Measurements from ENCODE around the gene TXNDC2. TPM values are rescaled to one million over a fixed set of nuclear protein-coding genes. Genes with fewer than 3 reads are reported as not detected.
"Not testable (repeated sequence)": the region's sequence is repeated elsewhere in the genome, so short reads cannot be mapped to it uniquely, and the experiment has no call there.

Gene TXNDC2
- polyA plus RNA-seq, 4 donors: 0.08 to 0.17 (median 0.10) TPM

DNA sequence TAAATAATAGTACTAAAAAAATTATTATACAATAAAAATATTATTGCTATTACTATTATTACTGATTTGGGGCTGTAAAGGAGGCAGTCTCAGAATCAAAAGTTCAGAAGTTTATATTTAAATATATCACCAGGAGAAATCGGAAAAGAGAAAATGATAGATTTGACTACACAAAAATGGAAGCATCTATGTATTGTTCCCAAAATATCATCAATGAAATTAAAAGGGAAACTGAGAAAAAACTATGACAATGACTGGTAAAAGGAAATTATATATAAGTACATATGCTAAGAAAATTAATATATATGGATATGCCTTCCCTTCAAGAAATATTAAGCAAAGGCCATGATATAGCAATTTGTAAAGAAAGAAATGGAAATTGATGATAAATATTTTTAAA, 7.7 kb upstream of the TXNDC2 start:
- DNase-seq (ENCODE audit: low read depth in 4 of 4, low spot score in 2 of 4): no peak

DNA sequence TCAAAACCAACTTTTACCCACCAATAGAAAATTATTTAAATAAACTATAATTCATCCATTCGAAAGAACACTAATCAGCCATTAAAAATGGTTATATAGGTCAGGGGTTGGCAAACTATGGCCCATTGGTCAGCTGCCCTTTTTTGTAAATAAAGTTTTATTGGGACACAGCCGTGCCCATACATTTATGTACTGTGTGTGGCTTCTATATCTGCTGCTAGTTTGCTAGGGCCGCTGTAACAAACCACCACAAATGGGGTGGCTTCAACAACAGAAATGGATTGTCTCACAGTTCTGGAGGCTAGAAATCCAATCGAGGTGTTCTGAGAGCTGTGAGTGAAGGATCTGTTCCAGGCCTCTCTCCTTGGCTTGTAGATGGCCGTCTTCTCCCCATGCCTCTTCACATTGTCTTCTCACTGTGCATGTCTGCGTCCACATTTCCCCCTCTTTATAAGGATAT, 7.0 kb upstream of the TXNDC2 start:
- no peak for DNase-seq (ENCODE audit: low read depth in 4 of 4, low spot score in 2 of 4)

DNA sequence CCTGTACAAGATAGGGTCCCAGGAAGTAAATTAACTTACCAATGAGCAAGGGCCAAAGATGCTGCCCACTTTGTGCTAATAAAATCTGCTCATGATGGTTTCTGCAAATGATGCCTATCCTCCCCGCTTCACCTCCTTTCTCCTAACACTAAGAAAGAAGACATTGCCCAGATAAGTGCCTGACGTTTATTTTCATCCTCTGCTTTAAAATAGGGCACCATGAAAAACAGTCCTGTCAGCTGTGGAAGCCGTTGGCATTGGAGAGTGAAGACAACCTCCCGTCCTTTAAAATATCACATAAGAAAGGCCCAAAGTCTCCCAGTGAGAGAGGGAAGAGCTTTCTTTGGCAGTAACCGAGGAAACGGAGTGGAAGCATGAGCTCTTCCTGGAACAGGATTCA, 1.7 kb upstream of the TXNDC2 start:
- DNase-seq (ENCODE audit: low read depth in 4 of 4, low spot score in 2 of 4): no peak

DNA sequence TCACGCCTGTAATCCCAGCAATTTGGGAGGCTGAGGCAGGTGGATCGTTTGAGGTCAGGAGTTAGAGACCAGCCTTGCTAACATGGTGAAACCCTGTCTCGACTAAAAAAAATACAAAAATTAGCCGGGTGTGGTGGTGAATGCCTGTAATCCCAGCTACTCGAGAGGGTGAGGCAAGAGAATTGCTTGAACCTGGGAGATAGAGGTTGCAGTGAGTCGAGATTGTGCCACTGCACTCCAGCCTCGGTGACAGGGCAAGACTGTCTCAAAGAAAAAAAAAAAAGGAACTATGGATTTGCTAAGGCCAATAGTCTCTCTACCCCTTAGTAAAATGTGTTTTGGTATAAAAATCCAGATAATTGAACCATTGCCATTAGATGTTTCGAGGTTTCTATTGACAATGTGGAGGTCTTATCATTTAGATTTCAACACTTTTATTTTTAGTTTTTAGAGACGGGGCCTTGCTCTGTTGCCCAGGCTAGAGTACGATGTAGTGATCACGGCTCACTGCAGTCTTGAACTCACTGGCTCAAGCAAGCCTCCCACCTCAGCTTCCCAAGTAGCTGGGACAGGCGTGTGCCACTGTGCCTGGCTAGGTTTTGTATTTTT, 1.1 kb upstream of the TXNDC2 start:
- DNase-seq (ENCODE audit: low read depth in 4 of 4, low spot score in 2 of 4): no peak

DNA sequence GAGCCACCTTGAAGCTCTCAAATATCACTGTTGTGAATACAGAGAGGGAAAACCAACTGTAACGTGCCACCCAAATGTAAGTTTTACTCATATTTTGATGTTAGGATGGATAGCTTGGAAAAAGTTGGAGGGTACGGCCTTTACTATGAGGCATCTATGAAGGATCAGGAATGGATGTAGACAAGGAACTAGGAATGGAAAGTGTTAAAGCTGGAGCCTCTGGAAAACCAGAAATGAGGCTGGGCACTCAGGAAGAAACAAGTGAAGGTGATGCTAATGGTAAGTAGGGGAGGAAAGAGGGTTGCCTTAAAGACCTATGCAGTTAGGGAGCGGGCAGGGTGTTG, 204 bp downstream of the TXNDC2 start:
- DNase-seq (ENCODE audit: low read depth in 4 of 4, low spot score in 2 of 4): no peak

DNA sequence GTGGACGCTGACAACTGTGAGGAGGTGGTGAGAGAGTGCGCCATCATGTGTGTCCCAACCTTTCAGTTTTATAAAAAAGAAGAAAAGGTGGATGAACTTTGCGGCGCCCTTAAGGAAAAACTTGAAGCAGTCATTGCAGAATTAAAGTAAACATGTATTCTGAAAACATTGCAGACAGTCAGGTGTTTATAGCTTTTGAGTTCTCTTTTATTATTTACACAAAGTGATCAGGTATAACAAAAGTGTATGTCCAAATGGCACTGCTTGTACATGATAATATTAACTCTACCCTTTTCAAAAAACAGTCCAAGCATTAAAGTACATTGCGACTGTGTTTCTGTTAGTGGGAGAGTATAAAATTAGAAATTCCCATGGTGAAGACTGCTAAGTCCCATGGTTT, 2.2 kb downstream of the TXNDC2 start:
- DNase-seq (ENCODE audit: low read depth in 4 of 4, low spot score in 2 of 4): no peak

DNA sequence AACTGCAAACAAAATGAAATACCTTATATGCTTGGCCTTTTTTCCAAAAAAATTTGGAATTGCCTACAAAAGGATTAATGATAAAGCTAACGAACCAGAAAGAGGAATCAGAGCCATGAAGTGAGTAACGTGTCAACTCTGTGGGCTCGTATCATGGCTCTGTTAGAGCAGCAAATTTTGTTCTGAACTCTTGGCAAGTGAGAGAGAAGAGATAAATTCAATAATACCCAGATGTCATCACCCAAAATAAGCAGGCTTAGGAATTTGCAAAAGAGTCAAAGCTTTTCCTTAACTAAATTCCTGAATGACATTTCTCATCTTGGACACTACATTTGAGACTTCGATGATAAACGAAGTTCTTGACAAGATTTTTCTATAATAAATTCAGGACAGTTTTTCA, 4.4 kb downstream of the TXNDC2 start:
- DNase-seq (ENCODE audit: low read depth in 4 of 4, low spot score in 2 of 4): no peak

DNA sequence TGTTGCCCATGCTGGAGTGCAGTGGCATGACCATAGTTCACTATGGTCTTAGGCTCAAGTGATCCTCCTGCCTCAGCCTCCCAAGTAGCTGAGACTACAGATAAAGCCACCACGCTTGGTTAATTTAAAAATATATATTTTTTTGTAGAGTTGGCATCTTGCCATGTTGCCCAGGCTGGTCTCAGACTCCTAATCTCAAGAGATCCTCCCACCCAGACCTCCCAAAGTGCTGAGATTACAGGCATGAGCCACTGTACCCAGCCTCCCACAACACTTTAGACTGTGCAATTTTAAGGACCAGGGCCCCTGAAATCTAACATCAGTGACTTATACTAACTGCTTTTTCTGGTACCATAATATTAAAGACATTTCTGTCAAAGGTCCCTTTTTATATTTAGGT, 5.2 kb downstream of the TXNDC2 start:
- DNase-seq (ENCODE audit: low read depth in 4 of 4, low spot score in 2 of 4): no peak

DNA sequence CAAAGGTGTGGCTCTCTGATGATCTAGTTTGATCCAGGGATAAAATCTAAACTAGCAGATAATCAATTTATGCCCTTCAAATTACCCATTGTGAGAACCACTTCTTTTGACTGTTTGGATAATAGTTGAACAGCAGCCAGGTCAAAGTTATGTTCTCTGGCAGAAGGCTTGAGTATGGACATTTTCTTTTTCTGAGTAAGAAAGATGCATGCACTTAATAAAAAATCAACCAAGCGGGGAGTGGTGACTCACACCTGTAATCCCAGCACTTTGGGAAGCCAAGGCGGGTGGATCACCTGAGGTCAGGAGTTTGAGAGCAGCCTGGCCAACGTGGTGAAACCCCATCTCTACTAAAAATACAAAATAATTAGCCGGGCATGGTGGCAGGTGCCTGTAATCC, 5.7 kb downstream of the TXNDC2 start:
- DNase-seq (ENCODE audit: low read depth in 4 of 4, low spot score in 2 of 4): not testable (repeated sequence)

DNA sequence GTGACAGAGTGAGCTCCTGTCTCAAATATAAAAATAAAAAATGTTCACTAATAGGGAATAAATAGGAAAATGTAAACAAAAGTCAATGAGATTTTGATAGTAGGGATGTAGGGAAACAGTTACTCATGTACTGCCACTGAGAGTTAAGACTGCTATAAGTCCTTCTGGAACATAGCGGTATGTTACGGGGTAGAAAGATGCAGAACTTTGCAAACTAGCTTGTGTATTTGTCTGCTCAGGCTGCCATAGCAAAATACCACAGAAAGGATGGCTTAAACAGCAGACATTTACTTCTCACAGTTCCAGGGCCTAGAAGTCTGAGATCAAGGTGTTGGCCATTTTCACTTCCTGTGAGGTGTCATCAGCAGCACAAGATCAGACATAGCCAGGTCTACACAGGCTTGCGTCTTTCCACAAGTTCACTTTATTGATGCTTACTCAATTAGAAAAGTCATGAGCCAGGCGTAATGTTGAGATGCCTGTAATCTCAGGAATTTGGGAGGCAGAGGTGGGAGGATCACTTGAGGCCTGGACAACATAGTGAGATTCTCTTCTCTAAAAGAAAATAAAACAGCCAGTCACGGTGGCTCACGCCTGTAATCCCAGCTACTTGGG, 8.8 kb downstream of the TXNDC2 start:
- DNase-seq (ENCODE audit: low read depth in 4 of 4, low spot score in 2 of 4): no peak

DNA sequence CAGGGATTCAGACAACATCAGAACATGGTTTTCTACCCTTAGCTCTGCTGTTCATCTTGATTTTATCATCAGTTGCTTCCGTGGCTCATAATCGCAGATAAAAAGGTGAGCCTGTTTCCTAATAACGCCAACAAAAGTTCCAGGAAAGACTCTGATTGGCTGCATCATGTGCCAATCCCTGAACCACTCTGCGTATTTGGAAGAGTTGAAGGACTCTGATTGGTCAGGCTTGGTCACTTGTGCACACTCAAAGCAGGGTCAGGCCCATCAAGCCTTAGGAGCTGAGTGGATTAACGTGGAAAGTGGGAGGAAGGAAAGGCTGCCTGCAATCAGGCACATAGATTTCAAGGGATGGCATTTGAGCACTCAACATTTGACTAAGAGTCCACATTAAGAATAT, 11.4 kb downstream of the TXNDC2 start:
- no peak for DNase-seq (ENCODE audit: low read depth in 4 of 4, low spot score in 2 of 4)

DNA sequence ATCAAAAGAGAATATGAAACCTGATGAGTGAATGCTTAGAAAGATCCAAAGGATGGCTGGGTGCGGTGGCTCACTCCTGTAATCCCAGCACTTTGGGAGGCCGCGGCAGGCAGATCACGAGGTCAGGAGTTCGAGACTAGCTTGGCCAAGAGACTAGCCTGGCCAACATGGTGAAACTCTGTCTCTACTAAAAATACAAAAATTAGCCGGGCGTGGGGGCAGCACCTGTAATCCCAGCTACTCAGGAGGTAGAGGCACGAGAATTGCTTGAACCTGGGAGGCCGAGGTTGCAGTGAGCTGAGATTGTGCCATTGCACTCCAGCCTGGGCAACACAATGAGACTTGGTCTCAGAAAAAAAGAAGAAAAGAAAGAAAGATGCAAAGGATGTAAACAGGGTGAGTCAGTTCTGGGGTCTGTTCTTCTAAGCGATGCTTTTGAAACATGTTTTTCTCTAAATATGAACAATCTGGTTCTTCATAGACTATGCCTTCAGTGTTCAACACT, 12.1 kb downstream of the TXNDC2 start:
- not testable (repeated sequence) for DNase-seq (ENCODE audit: low read depth in 4 of 4, low spot score in 2 of 4)

DNA sequence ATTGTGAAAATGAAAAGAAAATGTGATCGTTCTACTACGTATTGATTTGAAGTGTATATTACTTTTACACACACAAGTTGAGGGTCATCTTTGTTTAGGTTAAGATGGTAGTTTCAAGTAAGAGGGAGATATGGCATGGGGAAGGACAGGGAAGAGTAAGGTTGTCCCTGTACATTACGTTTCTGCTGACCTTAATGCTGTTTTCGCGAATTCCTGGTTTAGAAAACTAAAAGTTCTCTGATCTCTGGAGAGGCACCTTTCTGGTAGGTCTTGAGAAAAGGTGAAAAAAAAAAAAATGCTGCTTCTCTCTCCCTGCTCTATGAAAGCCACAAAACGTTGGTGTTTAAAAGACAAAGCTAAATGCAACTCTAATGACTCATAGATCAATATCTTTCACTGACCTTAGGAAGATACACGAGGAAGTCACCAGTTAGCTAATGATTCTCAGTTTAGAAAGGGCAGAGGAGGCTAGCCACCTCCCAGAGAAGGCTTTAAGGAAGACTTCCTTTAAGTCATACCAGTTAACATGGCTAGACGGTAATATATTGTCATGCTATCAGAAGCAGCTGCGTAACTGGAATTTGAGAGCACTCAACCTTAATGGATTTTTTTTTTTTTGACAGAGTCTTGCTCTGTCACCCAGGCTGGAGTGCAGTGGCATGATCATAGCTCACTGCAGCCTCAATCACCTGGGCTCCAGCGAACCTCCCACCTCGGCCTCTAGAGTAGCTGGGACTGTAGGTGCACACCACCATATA, 13.2 kb downstream of the TXNDC2 start:
- DNase-seq (ENCODE audit: low read depth in 4 of 4, low spot score in 2 of 4): no peak

DNA sequence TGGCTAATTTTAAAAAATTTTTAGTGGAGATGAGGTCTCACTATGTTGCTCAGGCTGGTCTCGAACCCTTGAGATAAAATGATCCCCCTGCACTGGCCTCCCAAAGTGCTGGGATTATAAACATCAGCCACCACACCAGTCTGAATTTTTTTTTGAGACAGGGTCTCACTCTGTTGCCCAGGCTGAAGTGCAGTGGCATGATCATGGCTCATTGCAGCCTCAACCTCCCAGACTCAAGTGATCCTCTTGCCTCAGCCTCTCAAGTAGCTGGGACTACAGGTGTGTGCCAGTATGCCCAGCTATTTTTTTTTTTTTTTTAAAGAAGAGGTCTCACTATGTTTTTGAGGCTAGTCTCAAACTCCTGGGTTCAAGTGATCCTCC, 13.8 kb downstream of the TXNDC2 start:
- not testable (repeated sequence) for DNase-seq (ENCODE audit: low read depth in 4 of 4, low spot score in 2 of 4)

DNA sequence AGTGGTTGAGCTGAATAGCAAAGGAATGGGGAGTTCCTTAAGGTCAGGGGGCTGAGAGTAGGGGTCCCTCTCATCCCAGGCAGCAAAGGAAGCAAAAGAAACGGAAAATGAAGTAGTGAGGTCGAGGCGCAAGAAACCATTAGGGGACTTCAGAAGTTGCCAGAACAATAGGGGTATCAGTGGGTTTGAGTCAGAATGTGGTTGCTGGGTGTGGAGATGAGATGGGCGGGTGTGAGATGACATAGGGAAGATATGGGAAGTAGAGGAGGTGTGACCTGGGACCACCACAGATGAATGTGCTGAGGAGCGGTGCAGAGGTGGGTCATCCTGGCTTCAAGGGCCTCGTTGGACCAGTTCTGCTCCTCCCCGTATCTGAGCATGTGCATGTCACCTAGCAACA, 14.9 kb downstream of the TXNDC2 start:
- DNase-seq (ENCODE audit: low read depth in 4 of 4, low spot score in 2 of 4): no peak

DNA sequence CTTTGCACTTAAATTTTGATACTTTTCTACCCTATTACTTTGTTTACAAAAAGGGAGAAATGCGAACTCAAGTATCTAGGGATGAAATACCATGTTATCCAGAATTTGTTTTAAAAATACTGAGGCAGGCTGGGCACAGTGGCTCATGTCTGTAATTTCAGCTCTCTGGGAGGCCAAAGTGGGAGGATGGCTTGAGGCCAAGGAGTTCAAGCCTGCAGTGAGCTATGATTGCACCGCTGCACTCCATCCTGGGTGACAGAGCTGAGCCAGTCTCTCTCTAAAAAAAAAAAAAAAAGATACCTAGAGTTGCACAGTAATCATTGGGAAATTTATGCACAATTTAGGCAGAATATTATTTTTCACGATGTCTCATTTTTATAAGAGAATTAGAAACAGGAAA, 15.6 kb downstream of the TXNDC2 start:
- no peak for DNase-seq (ENCODE audit: low read depth in 4 of 4, low spot score in 2 of 4)

DNA sequence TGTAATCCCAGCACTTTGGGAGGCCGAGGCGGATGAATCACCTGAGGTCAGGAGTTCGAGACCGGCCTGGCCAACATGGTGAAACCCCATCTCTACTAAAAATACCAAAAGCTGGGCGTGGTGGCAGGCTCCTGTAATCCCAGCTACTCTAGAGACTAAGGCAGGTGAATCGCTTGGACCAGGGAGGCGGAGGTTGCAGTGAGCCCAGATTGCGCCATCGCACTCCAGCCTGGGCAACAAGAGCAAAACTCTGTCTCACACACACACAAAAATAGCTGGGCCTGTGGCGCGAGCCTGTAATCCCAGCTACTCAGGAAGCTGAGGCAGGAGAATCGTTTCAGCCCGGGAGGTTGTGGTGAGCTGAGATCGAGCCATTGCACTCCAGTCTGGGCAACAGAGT, 16.5 kb downstream of the TXNDC2 start:
- not testable (repeated sequence) for DNase-seq (ENCODE audit: low read depth in 4 of 4, low spot score in 2 of 4)

DNA sequence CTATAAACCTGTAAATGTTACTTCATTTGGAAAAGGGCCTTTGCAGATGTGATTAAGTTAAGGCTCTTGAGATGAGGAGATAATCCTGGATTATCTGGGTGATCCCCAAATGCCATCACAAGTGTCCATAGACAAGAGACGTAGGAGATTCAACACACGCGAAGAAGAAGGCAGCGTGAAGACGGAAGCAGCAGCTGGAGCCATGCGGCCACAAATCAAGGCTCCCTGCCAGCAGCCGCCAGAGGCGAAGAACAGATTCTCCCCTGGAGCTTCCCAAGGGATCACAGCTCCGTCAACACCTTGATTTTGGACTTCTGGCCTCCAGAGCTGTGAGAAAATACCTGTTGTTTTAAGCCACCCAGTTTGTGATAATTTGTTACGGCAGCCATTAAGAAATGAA, 17.1 kb downstream of the TXNDC2 start:
- no peak for DNase-seq (ENCODE audit: low read depth in 4 of 4, low spot score in 2 of 4)

DNA sequence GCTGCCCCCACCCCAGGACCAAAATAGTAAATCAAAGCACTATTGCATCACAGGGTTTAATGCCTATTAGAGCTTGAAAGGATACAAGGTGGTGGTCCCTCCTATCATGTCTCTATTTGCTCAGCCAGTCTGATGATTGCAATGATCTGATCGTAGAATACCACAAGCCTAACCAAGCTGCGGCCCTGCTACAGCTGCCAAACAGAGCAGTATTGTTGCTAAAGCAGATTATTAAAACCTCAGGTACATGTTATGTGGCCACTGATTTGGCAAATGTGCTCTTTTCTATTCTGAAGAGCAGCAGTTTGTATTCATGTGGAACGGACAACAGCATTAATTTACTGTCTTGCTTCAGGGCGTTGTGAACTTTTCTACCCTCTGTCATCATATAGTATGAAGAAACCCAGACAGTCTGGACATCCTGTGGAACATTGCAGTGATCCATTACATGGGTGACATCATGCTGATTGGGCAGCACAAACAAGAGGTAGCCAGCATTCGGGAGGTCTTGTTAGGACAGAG, 19.7 kb downstream of the TXNDC2 start:
- DNase-seq (ENCODE audit: low read depth in 4 of 4, low spot score in 2 of 4): no peak

DNA sequence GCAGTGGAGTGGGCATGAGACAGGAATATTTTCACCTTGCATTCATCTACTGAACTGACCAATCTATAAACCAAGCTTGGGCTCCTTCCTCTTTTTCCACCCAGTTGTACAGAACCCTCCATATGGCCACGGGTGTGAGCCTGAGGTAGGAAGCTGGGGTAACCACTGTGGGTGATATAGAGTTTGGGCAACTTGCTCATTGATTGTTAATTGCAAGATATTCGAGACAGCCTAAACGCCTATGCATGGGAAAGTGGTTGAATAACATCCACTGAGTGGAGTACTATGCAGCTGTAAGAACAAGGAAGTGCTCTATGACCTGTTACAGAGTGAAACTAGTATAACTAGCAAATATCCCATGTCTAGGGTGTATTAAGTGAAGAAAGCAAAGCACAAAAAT, 20.7 kb downstream of the TXNDC2 start:
- no peak for DNase-seq (ENCODE audit: low read depth in 4 of 4, low spot score in 2 of 4)

DNA sequence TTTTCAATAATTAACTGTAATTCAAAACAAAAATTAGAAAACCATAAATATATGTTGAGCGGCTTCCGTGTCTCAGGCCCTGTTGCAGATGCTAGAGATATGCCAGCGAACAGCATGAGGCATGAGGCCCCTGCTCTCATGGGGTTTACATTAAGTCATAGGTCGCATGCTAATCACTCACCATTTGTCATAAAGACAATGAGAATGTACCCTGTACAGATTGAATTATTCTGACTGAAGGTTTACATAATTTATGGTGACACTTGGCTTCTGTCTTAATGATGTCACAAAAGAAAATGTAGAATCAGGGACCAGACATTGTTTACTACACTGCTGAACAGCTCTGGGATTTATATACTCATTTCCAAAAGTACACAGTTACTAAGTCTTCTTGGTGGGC, 22.1 kb downstream of the TXNDC2 start:
- no peak for DNase-seq (ENCODE audit: low read depth in 4 of 4, low spot score in 2 of 4)

DNA sequence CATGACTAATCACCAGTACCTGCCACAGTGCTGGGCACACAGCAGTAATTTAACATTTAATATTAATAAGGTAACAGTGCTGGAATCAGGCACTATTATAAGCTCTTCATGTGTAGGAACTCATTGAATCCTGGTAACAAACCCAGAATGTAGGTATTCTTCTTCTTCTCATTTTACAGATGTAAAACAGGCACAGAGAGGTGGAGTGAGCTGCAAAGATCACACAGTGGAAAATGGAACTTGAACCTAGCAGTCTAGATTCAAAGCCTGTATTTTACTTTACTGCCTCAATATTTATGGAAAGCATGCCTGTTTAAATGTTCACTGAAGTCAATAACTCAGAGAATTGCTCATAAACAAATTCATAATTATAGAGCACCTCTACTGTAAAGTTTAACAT, 24.3 kb downstream of the TXNDC2 start:
- no peak for DNase-seq (ENCODE audit: low read depth in 4 of 4, low spot score in 2 of 4)
